Vagina (tissue), 2 donors: ENCODE data around the gene GRM7. TPM values are rescaled to one million over a fixed set of nuclear protein-coding genes. Genes with fewer than 3 reads are reported as not detected.

ENCODE experiments used
- DNase-seq, 2 donors: peaks; one replicate each; pipeline ENCODE4 v3.0.0-alpha.2; 2017; ENCODE audit errors: extremely low spot score in 2 of 2
- H3K27ac ChIP-seq: fragments of 200-600 bp; sonication (generic); one replicate; pipeline ENCODE4 v1.5.1; 2019
- H3K27me3 ChIP-seq: fragments of 200-600 bp; sonication (generic); one replicate; pipeline ENCODE4 v1.5.1; 2019
- H3K36me3 ChIP-seq, 2 donors: fragments of 200-600 bp; sonication (generic); one replicate each; pipeline ENCODE4 v1.5.1; 2017 to 2019
- H3K4me1 ChIP-seq: fragments of 200-600 bp; sonication (generic); one replicate; pipeline ENCODE4 v1.5.1; 2019
- H3K4me3 ChIP-seq, 2 donors: fragments of 200-600 bp; sonication (generic); 1 replicate in 1 of 2; 2 replicates in 1 of 2; pipeline ENCODE4 v1.5.1; 2016 to 2019
- H3K9me3 ChIP-seq: fragments of 200-600 bp; sonication (generic); one replicate; pipeline ENCODE4 v1.5.1; 2019
- POLR2A ChIP-seq, 2 donors: fragments of 450-650 bp; IDR thresholded peaks; one replicate each; pipeline ENCODE4 v1.6.1; 2017; ENCODE audit warnings: antibody characterized with exemption in 2 of 2, mild to moderate bottlenecking in 2 of 2, moderate library complexity in 2 of 2
- POLR2AphosphoS5 ChIP-seq, 2 donors: sonication (generic); formaldehyde crosslinking; IDR thresholded peaks; one replicate each; pipeline ENCODE4 v1.9.0; 2017; ENCODE audit warnings: antibody characterized with exemption in 2 of 2, mild to moderate bottlenecking in 2 of 2, low read depth in 1 of 2; ENCODE audit not compliant: insufficient read depth in 1 of 2
- intact Hi-C: fragments of 100-400 bp; cut with DNase I; formaldehyde crosslinking; loops from one replicate; pipeline ENCODE4 v1.15.1; 2023
- total RNA-seq: library from RNA; depleted of rRNA; stranded (reverse); fragments of >200 nt; gene quantifications from one replicate; pipeline ENCODE4 v1.2.3, GENCODE V29; 2016
- TF ChIP-seq, protein P1 (sequence below), 3 experiments: fragments of 450-650 bp in 2 of 3; fragments of 200-600 bp in 1 of 3; sonication (generic) in 1 of 3; IDR thresholded peaks; one replicate each; pipeline ENCODE4 v1.5.1; 2017 to 2019; ENCODE audit warnings: antibody characterized with exemption in 3 of 3, mild to moderate bottlenecking in 2 of 3, moderate library complexity in 2 of 3

The GRM7 gene
- total RNA-seq, 1 donor from 2014 or later = 2.0 TPM

DNA sequence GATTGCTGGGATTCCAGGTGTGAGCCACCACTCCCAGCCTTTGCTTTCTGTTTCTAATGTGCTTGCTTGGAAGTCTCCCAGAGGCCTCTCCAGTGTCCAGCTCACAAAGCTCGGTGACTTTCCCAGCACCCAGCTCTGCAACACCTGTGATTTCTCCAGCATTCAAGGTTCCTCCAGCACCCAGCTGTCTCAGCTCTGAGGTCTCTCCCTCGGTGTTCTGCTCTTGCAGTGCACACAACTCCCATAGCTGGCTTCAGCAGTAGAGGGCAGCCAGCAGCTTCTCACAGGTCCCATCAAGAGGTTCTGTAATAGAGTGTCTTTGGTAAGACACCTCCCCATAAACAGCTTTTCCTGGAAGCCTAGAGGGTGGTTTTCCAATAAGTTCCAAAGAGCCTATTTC lies 75.1 kb downstream of the GRM7 start:
- no peak for TF ChIP-seq POLR2A (IDR thresholded peaks at IDR 0.05)
- TF ChIP-seq, protein P1, sequence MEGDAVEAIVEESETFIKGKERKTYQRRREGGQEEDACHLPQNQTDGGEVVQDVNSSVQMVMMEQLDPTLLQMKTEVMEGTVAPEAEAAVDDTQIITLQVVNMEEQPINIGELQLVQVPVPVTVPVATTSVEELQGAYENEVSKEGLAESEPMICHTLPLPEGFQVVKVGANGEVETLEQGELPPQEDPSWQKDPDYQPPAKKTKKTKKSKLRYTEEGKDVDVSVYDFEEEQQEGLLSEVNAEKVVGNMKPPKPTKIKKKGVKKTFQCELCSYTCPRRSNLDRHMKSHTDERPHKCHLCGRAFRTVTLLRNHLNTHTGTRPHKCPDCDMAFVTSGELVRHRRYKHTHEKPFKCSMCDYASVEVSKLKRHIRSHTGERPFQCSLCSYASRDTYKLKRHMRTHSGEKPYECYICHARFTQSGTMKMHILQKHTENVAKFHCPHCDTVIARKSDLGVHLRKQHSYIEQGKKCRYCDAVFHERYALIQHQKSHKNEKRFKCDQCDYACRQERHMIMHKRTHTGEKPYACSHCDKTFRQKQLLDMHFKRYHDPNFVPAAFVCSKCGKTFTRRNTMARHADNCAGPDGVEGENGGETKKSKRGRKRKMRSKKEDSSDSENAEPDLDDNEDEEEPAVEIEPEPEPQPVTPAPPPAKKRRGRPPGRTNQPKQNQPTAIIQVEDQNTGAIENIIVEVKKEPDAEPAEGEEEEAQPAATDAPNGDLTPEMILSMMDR (IDR thresholded peaks at IDR 0.05) = no peak
- TF ChIP-seq POLR2AphosphoS5 (IDR thresholded peaks at IDR 0.05; ENCODE audit: insufficient read depth in 1 of 2, low read depth in 1 of 2) = no peak
- intact Hi-C loops = no loop called here
- H3K27me3 ChIP-seq = no peaks in the 10 kb centered on the region

GRCh38 chr3:6962801-6963200 lies 101.9 kb downstream of the GRM7 start:
- Histone ChIP-seq H3K4me1 (no peaks in the 10 kb centered on the region), H3K27ac (no peak overlapping the region), H3K4me3 (no peak overlapping the region), H3K27me3 (no peaks in the 10 kb centered on the region), H3K9me3 (no peaks in the 10 kb centered on the region), H3K36me3 (no peaks in the 10 kb centered on the region)
- intact Hi-C loops = no loop called here
- TF ChIP-seq POLR2AphosphoS5 (IDR thresholded peaks at IDR 0.05; ENCODE audit: insufficient read depth in 1 of 2, low read depth in 1 of 2) (no peak), POLR2A (IDR thresholded peaks at IDR 0.05) (no peak)
- TF ChIP-seq, protein P1 (IDR thresholded peaks at IDR 0.05) = no peak
- no peak for DNase-seq

More for the DNA sequence above, 75.1 kb downstream of the GRM7 start:
- no peaks in the 10 kb centered on the region for H3K9me3 ChIP-seq
- no peaks in the 10 kb centered on the region for H3K36me3 ChIP-seq
- H3K4me3 ChIP-seq = no peak overlapping the region
- no peak for DNase-seq
- H3K27ac ChIP-seq = no peak overlapping the region
- H3K4me1 ChIP-seq = no peaks in the 10 kb centered on the region

DNA sequence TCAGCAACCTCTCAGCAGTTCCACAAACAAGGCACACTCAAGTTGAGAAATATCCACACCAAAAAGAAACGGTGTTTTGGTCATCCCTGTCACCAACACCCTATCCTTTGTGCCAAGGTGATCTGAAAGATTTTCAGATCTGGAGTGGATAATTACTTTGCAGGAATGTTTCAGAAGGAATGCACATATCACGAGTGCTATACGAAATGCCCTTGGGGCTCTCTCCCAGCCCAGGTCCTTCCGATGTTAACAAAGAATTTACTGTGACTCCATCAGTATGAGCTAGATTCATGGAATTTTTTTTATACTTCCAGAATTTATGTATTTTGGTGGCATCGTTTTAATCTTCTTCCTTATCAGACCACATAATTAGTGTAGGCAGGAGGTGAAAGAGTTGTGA lies 105.0 kb downstream of the GRM7 start:
- Histone ChIP-seq H3K4me1 (no peaks in the 10 kb centered on the region), H3K27ac (no peak overlapping the region), H3K9me3 (no peaks in the 10 kb centered on the region), H3K4me3 (no peak overlapping the region), H3K36me3 (no peaks in the 10 kb centered on the region), H3K27me3 (no peaks in the 10 kb centered on the region)
- TF ChIP-seq POLR2A (IDR thresholded peaks at IDR 0.05) (no peak), POLR2AphosphoS5 (IDR thresholded peaks at IDR 0.05; ENCODE audit: insufficient read depth in 1 of 2, low read depth in 1 of 2) (no peak)
- TF ChIP-seq, protein P1 (IDR thresholded peaks at IDR 0.05) = no peak
- DNase-seq = no peak
- intact Hi-C loops = no loop called here

- intact Hi-C loops = no loop called here
- no peak overlapping the region for H3K4me3 ChIP-seq
- no peaks in the 10 kb centered on the region for H3K27me3 ChIP-seq
- no peak for TF ChIP-seq POLR2AphosphoS5 (IDR thresholded peaks at IDR 0.05; ENCODE audit: insufficient read depth in 1 of 2, low read depth in 1 of 2)
- TF ChIP-seq, protein P1 (IDR thresholded peaks at IDR 0.05) = no peak
- TF ChIP-seq POLR2A (IDR thresholded peaks at IDR 0.05) = no peak
- H3K4me1 ChIP-seq = no peaks in the 10 kb centered on the region
- no peaks in the 10 kb centered on the region for H3K36me3 ChIP-seq
- H3K27ac ChIP-seq = no peak overlapping the region
- DNase-seq = no peak
- H3K9me3 ChIP-seq = no peaks in the 10 kb centered on the region
Measured at GRCh38 chr3:6971933-6972332, 111.0 kb downstream of the GRM7 start.

DNA sequence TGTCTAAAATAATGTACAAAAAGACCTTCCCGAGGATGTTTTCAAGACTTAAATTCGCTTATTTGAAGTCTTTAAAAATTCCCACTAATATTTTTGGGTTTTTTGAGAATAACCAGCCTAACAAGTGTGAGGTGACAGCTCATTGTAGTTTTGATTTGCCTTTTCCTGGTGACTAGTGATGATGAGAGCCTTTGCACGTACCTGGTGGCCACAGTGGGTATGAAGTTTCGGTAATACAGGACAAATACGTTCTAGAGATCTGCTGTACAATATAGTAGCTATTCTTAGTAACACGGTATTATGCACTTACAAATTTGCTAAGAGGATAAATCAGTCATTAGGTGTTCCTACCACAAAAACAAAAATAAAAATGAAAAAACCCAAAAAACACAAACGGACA lies 124.9 kb downstream of the GRM7 start:
- no peak for TF ChIP-seq POLR2AphosphoS5 (IDR thresholded peaks at IDR 0.05; ENCODE audit: insufficient read depth in 1 of 2, low read depth in 1 of 2)
- TF ChIP-seq, protein P1 (IDR thresholded peaks at IDR 0.05) = no peak
- TF ChIP-seq POLR2A (IDR thresholded peaks at IDR 0.05) = no peak
- Histone ChIP-seq H3K36me3 (no peaks in the 10 kb centered on the region), H3K27ac (no peak overlapping the region), H3K4me1 (no peaks in the 10 kb centered on the region), H3K27me3 (no peaks in the 10 kb centered on the region), H3K9me3 (no peaks in the 10 kb centered on the region), H3K4me3 (no peak overlapping the region)
- intact Hi-C loops = no loop called here
- no peak for DNase-seq
